ENCODE data around the gene SEPHS2. TPM values are rescaled to one million over a fixed set of nuclear protein-coding genes. Genes with fewer than 3 reads are reported as not detected.

The SEPHS2 gene, protein sequence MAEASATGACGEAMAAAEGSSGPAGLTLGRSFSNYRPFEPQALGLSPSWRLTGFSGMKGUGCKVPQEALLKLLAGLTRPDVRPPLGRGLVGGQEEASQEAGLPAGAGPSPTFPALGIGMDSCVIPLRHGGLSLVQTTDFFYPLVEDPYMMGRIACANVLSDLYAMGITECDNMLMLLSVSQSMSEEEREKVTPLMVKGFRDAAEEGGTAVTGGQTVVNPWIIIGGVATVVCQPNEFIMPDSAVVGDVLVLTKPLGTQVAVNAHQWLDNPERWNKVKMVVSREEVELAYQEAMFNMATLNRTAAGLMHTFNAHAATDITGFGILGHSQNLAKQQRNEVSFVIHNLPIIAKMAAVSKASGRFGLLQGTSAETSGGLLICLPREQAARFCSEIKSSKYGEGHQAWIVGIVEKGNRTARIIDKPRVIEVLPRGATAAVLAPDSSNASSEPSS
- 82.3 TPM for total RNA-seq
- 137 TPM for polyA plus RNA-seq (ENCODE audit: insufficient read depth, low read depth, low replicate concordance)
- long read RNA-seq, donor 1, transcript SEPHS2-201 (1 exons, 2,551 nt) = major isoform, 58 of 58 reads
- long read RNA-seq, donor 1, partial matches to known transcripts = 0 of 58 reads
- long read RNA-seq, donor 1, other reads (novel, unspliced or antisense) = 0 of 58 reads
- long read RNA-seq, donor 2, transcript SEPHS2-201 (1 exons, 2,551 nt) = major isoform, 89 of 89 reads
- long read RNA-seq, donor 2, partial matches to known transcripts = 0 of 89 reads
- long read RNA-seq, donor 2, other reads (novel, unspliced or antisense) = 0 of 89 reads
- long read RNA-seq, donor 3, transcript SEPHS2-201 (1 exons, 2,551 nt) = major isoform, 116 of 116 reads
- long read RNA-seq, donor 3, partial matches to known transcripts = 0 of 116 reads
- long read RNA-seq, donor 3, other reads (novel, unspliced or antisense) = 0 of 116 reads
- long read RNA-seq, donor 4, transcript SEPHS2-201 (1 exons, 2,551 nt) = major isoform, 73 of 73 reads
- long read RNA-seq, donor 4, partial matches to known transcripts = 0 of 73 reads
- long read RNA-seq, donor 4, other reads (novel, unspliced or antisense) = 0 of 73 reads
- long read RNA-seq, donor 5, transcript SEPHS2-201 (1 exons, 2,551 nt) = major isoform, 8 of 8 reads
- long read RNA-seq, donor 5, partial matches to known transcripts = 0 of 8 reads
- long read RNA-seq, donor 5, other reads (novel, unspliced or antisense) = 0 of 8 reads
- long read RNA-seq, donor 6, transcript SEPHS2-201 (1 exons, 2,551 nt) = major isoform, 48 of 48 reads
- long read RNA-seq, donor 6, partial matches to known transcripts = 0 of 48 reads
- long read RNA-seq, donor 6, other reads (novel, unspliced or antisense) = 0 of 48 reads
- long read RNA-seq, donor 7, transcript SEPHS2-201 (1 exons, 2,551 nt) = major isoform, 163 of 163 reads
- long read RNA-seq, donor 7, partial matches to known transcripts = 0 of 163 reads
- long read RNA-seq, donor 7, other reads (novel, unspliced or antisense) = 0 of 163 reads
- long read RNA-seq, donor 8, transcript SEPHS2-201 (1 exons, 2,551 nt) = major isoform, 76 of 76 reads
- long read RNA-seq, donor 8, partial matches to known transcripts = 0 of 76 reads
- long read RNA-seq, donor 8, other reads (novel, unspliced or antisense) = 0 of 76 reads
- long read RNA-seq, donor 9, transcript SEPHS2-201 (1 exons, 2,551 nt) = major isoform, 47 of 47 reads
- long read RNA-seq, donor 9, partial matches to known transcripts = 0 of 47 reads
- long read RNA-seq, donor 9, other reads (novel, unspliced or antisense) = 0 of 47 reads
- long read RNA-seq, donor 10, transcript SEPHS2-201 (1 exons, 2,551 nt) = major isoform, 83 of 83 reads
- long read RNA-seq, donor 10, partial matches to known transcripts = 0 of 83 reads
- long read RNA-seq, donor 10, other reads (novel, unspliced or antisense) = 0 of 83 reads

DNA sequence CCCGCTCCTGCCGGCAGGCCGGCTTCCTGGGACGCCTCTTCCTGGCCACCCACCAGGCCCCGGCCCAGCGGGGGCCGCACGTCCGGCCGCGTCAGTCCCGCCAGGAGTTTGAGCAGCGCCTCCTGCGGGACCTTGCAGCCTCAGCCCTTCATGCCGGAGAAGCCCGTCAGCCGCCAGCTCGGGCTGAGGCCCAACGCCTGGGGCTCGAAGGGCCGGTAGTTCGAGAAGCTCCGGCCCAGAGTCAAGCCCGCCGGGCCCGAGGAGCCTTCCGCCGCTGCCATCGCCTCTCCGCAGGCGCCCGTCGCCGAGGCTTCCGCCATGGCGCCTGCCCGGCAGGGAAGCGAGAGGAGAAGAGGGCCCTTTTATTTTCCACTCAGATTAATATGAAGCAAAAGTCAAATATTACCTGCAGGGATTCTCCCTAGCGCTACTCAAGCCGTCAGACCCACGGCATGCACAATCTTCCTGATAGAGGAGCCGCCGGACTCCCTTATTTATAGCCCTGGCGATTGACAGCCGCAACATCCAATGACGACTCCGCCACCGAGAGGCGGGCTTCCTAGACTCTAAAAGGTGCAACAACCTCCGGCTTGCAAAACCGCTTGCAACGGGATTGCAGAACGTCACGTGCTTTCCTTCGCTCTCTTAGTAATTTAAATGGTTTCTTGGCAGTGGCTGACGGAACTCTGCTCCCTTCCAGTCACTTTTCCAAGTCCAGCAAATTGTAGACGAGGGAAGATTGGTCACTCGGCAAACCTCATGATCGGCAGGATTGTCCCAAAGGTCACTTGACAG lies at the start of gene SEPHS2:
Gene SEPHS2 (minus strand): TSS at position 467 of the 795 bp plus-strand sequence. CDS start 147 bp downstream, at position 320.
- FAIRE-seq (peak; percentile 29), DNase-seq (peak; percentile 98 to 99 (median 98))
- intact Hi-C loops (cut with DNase I) = no loop called here
- H3K27me3 ChIP-seq (ENCODE audit: control insufficient read depth, insufficient read depth, low read length) = no peaks in the 10 kb centered on the region
- H3K27ac ChIP-seq (ENCODE audit: low read depth in 2 of 2, low read length in 2 of 2) = peak within 1 kb of the TSS; percentile 83 to 98
- H3K36me3 ChIP-seq (ENCODE audit: control insufficient read depth in 2 of 3, insufficient read depth in 3 of 3, low read length in 3 of 3) = peaks cover 3 to 13% (median 4%) of the 10 kb centered on the region in 3 donors
- peak within 1 kb of the TSS; percentile 88 to 100 (median 96) for H3K4me3 ChIP-seq (ENCODE audit: low read length in 3 of 3)
- H3K9ac ChIP-seq (ENCODE audit: low read length in 3 of 3) = peak within 1 kb of the TSS; percentile 78 to 96 (median 86)
- TF ChIP-seq, protein P1, sequence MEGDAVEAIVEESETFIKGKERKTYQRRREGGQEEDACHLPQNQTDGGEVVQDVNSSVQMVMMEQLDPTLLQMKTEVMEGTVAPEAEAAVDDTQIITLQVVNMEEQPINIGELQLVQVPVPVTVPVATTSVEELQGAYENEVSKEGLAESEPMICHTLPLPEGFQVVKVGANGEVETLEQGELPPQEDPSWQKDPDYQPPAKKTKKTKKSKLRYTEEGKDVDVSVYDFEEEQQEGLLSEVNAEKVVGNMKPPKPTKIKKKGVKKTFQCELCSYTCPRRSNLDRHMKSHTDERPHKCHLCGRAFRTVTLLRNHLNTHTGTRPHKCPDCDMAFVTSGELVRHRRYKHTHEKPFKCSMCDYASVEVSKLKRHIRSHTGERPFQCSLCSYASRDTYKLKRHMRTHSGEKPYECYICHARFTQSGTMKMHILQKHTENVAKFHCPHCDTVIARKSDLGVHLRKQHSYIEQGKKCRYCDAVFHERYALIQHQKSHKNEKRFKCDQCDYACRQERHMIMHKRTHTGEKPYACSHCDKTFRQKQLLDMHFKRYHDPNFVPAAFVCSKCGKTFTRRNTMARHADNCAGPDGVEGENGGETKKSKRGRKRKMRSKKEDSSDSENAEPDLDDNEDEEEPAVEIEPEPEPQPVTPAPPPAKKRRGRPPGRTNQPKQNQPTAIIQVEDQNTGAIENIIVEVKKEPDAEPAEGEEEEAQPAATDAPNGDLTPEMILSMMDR (IDR thresholded peaks at IDR 0.05; ENCODE audit: borderline replicate concordance, extremely low read depth, insufficient read depth) = no peak
- peaks cover 0 to 15% (median 8%) of the 10 kb centered on the region in 3 donors for H3K4me1 ChIP-seq (ENCODE audit: control insufficient read depth in 2 of 3, insufficient read depth in 2 of 3, low read depth in 1 of 3, low read length in 3 of 3)
- H3K9me3 ChIP-seq (ENCODE audit: control insufficient read depth in 2 of 3, insufficient read depth in 1 of 3, low read length in 3 of 3) = peaks cover 0 to 12% (median 0%) of the 10 kb centered on the region in 3 donors

DNA sequence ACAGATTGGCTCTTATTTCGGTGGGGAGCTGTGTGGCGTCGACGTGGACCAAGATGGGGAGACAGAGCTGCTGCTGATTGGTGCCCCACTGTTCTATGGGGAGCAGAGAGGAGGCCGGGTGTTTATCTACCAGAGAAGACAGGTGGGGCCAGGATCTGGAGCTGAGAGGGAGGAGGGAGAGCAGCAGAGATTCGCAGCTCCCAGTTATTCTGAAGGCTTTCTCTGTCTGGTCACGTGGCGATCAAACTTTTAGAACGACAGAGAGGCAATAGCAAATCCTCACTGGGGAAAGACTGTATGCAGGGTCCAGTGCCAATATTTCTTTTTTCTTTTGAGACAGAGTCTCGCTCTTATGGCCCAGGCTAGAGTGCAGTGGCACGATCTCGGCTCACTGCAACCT lies 49.0 kb upstream of the SEPHS2 start:
- no peak overlapping the region for H3K9ac ChIP-seq (ENCODE audit: low read length in 3 of 3)
- TF ChIP-seq, protein P1 (IDR thresholded peaks at IDR 0.05; ENCODE audit: borderline replicate concordance, extremely low read depth, insufficient read depth) = no peak
- FAIRE-seq (no peak), DNase-seq (no peak)
- H3K27me3 ChIP-seq (ENCODE audit: control insufficient read depth, insufficient read depth, low read length) = no peaks in the 10 kb centered on the region
- no peaks in the 10 kb centered on the region for H3K9me3 ChIP-seq (ENCODE audit: control insufficient read depth in 2 of 3, insufficient read depth in 1 of 3, low read length in 3 of 3)
- H3K4me1 ChIP-seq (ENCODE audit: control insufficient read depth in 2 of 3, insufficient read depth in 2 of 3, low read depth in 1 of 3, low read length in 3 of 3) = no peaks in the 10 kb centered on the region
- H3K27ac ChIP-seq (ENCODE audit: low read depth in 2 of 2, low read length in 2 of 2) = no peak overlapping the region
- no peak overlapping the region for H3K4me3 ChIP-seq (ENCODE audit: low read length in 3 of 3)
- intact Hi-C loops (cut with DNase I) = no loop called here
- H3K36me3 ChIP-seq (ENCODE audit: control insufficient read depth in 2 of 3, insufficient read depth in 3 of 3, low read length in 3 of 3) = no peaks in the 10 kb centered on the region

All from kidney (tissue), 22 donors.